GM23248 (cell line): ENCODE data around the gene COL23A1. TPM values are rescaled to one million over a fixed set of nuclear protein-coding genes. Genes with fewer than 3 reads are reported as not detected.

Experiments used
- DNase-seq: peaks from one replicate; pipeline ENCODE4 v3.0.0-alpha.2; 2015
- H2AFZ ChIP-seq: fragments of 200-600 bp; sonication (generic); 2 replicates; pipeline ENCODE4 v1.6.1; 2016; ENCODE audit warnings: antibody characterized with exemption
- H3F3A ChIP-seq: fragments of 200-600 bp; sonication (generic); 2 replicates; pipeline ENCODE4 v1.6.1; 2016; ENCODE audit warnings: mild to moderate bottlenecking, antibody characterized with exemption, mixed run types; ENCODE audit not compliant: insufficient read depth
- H3K27ac ChIP-seq: fragments of 200-600 bp; sonication (generic); 2 replicates; pipeline ENCODE4 v1.5.1; 2016; ENCODE audit warnings: mild to moderate bottlenecking
- H3K27me3 ChIP-seq: fragments of 200-600 bp; sonication (generic); replicated peaks from 2 replicates; pipeline ENCODE4 v1.6.1; 2016; ENCODE audit warnings: mild to moderate bottlenecking; ENCODE audit not compliant: insufficient read depth
- H3K36me3 ChIP-seq: fragments of 200-600 bp; sonication (generic); 2 replicates; pipeline ENCODE4 v1.6.1; 2016; ENCODE audit warnings: low read depth, mild to moderate bottlenecking
- H3K4me1 ChIP-seq: fragments of 200-600 bp; sonication (generic); 2 replicates; pipeline ENCODE4 v1.6.1; 2016; ENCODE audit warnings: mild to moderate bottlenecking; ENCODE audit not compliant: insufficient read depth
- H3K4me2 ChIP-seq: fragments of 200-600 bp; sonication (generic); one replicate; pipeline ENCODE4 v1.6.1; 2016; ENCODE audit warnings: mild to moderate bottlenecking; ENCODE audit not compliant: unreplicated experiment
- H3K4me3 ChIP-seq: fragments of 200-600 bp; sonication (generic); 2 replicates; pipeline ENCODE4 v1.5.1; 2016; ENCODE audit warnings: mild to moderate bottlenecking
- H3K79me2 ChIP-seq: fragments of 200-600 bp; sonication (generic); 2 replicates; pipeline ENCODE4 v1.6.1; 2016; ENCODE audit warnings: mild to moderate bottlenecking; ENCODE audit not compliant: insufficient read depth
- H3K9ac ChIP-seq: fragments of 200-600 bp; sonication (generic); 2 replicates; pipeline ENCODE4 v1.6.1; 2016; ENCODE audit warnings: mild to moderate bottlenecking
- H3K9me2 ChIP-seq: fragments of 200-600 bp; sonication (generic); 2 replicates; pipeline ENCODE4 v1.6.1; 2016; ENCODE audit warnings: mixed run types, mild to moderate bottlenecking, moderate library complexity; ENCODE audit not compliant: insufficient read depth
- H3K9me3 ChIP-seq: fragments of 200-600 bp; sonication (generic); one replicate; pipeline ENCODE4 v1.6.1; 2017; ENCODE audit warnings: low read depth
- H4K20me1 ChIP-seq: fragments of 200-600 bp; sonication (generic); 2 replicates; pipeline ENCODE4 v1.6.0; 2016; ENCODE audit not compliant: insufficient read depth
- EZH2 ChIP-seq: fragments of 200-600 bp; sonication (generic); IDR thresholded peaks from 2 replicates; pipeline ENCODE4 v1.6.1; 2018; ENCODE audit warnings: antibody characterized with exemption, mild to moderate bottlenecking; ENCODE audit not compliant: insufficient read depth, poor library complexity, severe bottlenecking
- EZH2phosphoT487 ChIP-seq: fragments of 200-600 bp; sonication (generic); IDR thresholded peaks from 2 replicates; pipeline ENCODE4 v1.6.1; 2018; ENCODE audit warnings: antibody characterized with exemption, moderate library complexity, mild to moderate bottlenecking, low read depth; ENCODE audit not compliant: insufficient read depth
- WGBS, 2 experiments: methylation state at CpG; one replicate each; pipeline ENCODE4 v1.1.6; 2015 to 2017; ENCODE audit warnings: low lambda C conversion rate in 2 of 2, low coverage in 1 of 2; ENCODE audit errors: missing lambda C conversion rate in 2 of 2; 5-methylcytosine and 5-hydroxymethylcytosine counted together
- in situ Hi-C: fragments of 300-500 bp; cut with MboI; formaldehyde crosslinking; loops from 2 replicates; pipeline ENCODE4 v1.15.0; 2020
- polyA plus RNA-seq: library from polyadenylated mRNA; unstranded; fragments of >200 nt; fragmentation: Nextera tagmentation; extraction: Ambion mirVana; gene quantifications from 2 replicates; pipeline ENCODE4 v1.2.1, GENCODE V29; 2016
- total RNA-seq: library from RNA; depleted of rRNA; stranded (reverse); fragments of >200 nt; shearing (Covaris generic); gene quantifications from 2 replicates; pipeline ENCODE4 v1.2.3, GENCODE V29; 2014

Gene COL23A1
- total and polyA plus RNA-seq, 2 experiments from 2014 or later, result not detected

DNA sequence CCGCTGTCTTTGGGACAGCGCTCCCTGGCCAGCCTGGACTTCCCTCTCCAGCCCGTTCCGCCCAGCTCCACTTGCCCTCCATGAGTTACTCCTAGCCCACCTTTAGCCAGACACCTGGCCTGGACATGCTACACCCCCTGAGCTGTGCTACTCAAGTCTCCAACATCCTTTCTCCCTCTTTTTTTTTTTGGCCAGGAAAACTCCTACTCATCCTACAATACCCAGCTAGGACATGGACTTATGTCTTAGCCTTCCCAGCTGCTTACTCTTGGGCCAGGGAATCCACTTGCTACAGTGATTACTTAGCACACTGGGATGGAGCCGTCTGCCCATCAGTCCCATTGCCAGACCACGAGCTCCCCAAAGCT is 264.9 kb downstream of the COL23A1 start:
- H3K9ac ChIP-seq, result no peak overlapping the region
- DNase-seq, result no peak
- no peak overlapping the region for H2AFZ ChIP-seq
- H3K4me1 ChIP-seq, result no peaks in the 10 kb centered on the region
- H3K9me2 ChIP-seq, result no peaks in the 10 kb centered on the region
- no peaks in the 10 kb centered on the region for H3K79me2 ChIP-seq
- no peak overlapping the region for H3K4me2 ChIP-seq
- no peaks in the 10 kb centered on the region for H3K36me3 ChIP-seq
- no peaks in the 10 kb centered on the region for H4K20me1 ChIP-seq
- H3K27ac ChIP-seq, result no peak overlapping the region
- no peaks in the 10 kb centered on the region for H3K9me3 ChIP-seq
- H3F3A ChIP-seq, result no peaks in the 10 kb centered on the region
- in situ Hi-C loops, result no loop called here
- H3K4me3 ChIP-seq, result no peak overlapping the region
- no peaks in the 10 kb centered on the region for H3K27me3 ChIP-seq
- TF ChIP-seq EZH2phosphoT487 (no peak), EZH2 (no peak)
- WGBS, 2 experiments, result 64 to 73% methylated on average over 6 of the region's 6 CpGs

- Histone ChIP-seq H3K4me1 (no peaks in the 10 kb centered on the region), H3F3A (no peaks in the 10 kb centered on the region), H3K9me2 (no peaks in the 10 kb centered on the region), H4K20me1 (no peaks in the 10 kb centered on the region), H3K36me3 (no peaks in the 10 kb centered on the region), H3K4me2 (no peak overlapping the region), H3K4me3 (no peak overlapping the region), H3K79me2 (no peaks in the 10 kb centered on the region), H3K27me3 (no peaks in the 10 kb centered on the region), H3K9me3 (no peaks in the 10 kb centered on the region), H2AFZ (no peak overlapping the region), H3K9ac (no peak overlapping the region), H3K27ac (no peak overlapping the region)
- no peak for DNase-seq
- WGBS, 2 experiments, result 68% methylated on average over 30 to 31 of the region's 31 CpGs
- in situ Hi-C loops, result no loop called here
- TF ChIP-seq EZH2phosphoT487 (no peak), EZH2 (no peak)
Measured at GRCh38 chr5:178324481-178325310, 265.5 kb downstream of the COL23A1 start.

DNA sequence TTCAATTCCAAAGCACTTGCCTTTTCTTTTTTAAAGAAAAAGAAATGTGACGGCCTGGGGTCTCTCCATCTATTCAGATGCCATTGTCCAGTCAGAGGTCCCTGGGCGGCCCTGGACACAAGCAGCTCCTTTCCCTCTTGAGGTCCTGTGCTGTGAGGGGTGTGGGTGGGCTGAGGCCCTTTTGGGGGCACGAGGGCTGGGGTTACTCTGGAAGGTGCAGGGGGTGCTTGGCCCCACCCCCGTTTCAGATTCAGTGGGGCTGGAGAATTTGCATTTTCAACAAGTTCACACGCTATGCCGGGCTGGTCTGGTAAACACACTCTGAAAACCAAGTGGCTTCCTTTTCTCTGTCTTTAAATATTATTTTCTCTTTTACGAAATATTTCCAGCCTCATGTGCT is 266.2 kb downstream of the COL23A1 start:
- no peaks in the 10 kb centered on the region for H3K9me2 ChIP-seq
- H3K4me2 ChIP-seq, result no peak overlapping the region
- DNase-seq, result no peak
- H3F3A ChIP-seq, result no peaks in the 10 kb centered on the region
- H3K27ac ChIP-seq, result no peak overlapping the region
- H3K4me3 ChIP-seq, result no peak overlapping the region
- no peaks in the 10 kb centered on the region for H4K20me1 ChIP-seq
- no peaks in the 10 kb centered on the region for H3K4me1 ChIP-seq
- in situ Hi-C loops, result no loop called here
- TF ChIP-seq EZH2 (no peak), EZH2phosphoT487 (no peak)
- H3K9me3 ChIP-seq, result no peaks in the 10 kb centered on the region
- no peaks in the 10 kb centered on the region for H3K36me3 ChIP-seq
- 43% methylated on average over 7 of the region's 7 CpGs for WGBS, 2 experiments
- no peaks in the 10 kb centered on the region for H3K79me2 ChIP-seq
- H3K9ac ChIP-seq, result no peak overlapping the region
- no peak overlapping the region for H2AFZ ChIP-seq
- H3K27me3 ChIP-seq, result no peaks in the 10 kb centered on the region

DNA sequence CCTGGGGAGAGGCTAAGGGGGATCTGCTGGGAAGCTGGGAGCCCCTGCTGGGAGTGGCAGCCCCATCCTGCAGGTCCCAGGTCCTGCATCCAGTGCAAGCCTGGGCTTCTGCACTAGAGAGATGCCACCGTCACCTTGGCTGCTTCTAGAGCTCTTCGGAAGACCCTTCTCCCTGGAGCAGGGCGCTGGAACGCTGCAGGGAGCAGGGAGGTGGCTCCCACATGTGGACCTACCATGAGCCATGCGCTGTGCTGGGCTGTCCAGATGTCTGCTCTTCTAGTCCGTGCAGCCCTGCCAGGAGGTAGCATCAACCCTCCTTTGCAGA is 266.7 kb downstream of the COL23A1 start:
- no peaks in the 10 kb centered on the region for H3K79me2 ChIP-seq
- H3K9me2 ChIP-seq, result no peaks in the 10 kb centered on the region
- H4K20me1 ChIP-seq, result no peaks in the 10 kb centered on the region
- no peaks in the 10 kb centered on the region for H3K27me3 ChIP-seq
- H3K9me3 ChIP-seq, result no peaks in the 10 kb centered on the region
- no peaks in the 10 kb centered on the region for H3F3A ChIP-seq
- H3K4me3 ChIP-seq, result no peak overlapping the region
- no peak overlapping the region for H3K27ac ChIP-seq
- H2AFZ ChIP-seq, result no peak overlapping the region
- in situ Hi-C loops, result no loop called here
- TF ChIP-seq EZH2phosphoT487 (no peak), EZH2 (no peak)
- no peak overlapping the region for H3K9ac ChIP-seq
- WGBS, 2 experiments, result 13 to 16% methylated on average over 6 of the region's 6 CpGs
- DNase-seq, result no peak
- H3K4me1 ChIP-seq, result no peaks in the 10 kb centered on the region
- no peaks in the 10 kb centered on the region for H3K36me3 ChIP-seq
- no peak overlapping the region for H3K4me2 ChIP-seq
